ENCODE results near the gene CCDC107.

The CCDC107 gene

DNA sequence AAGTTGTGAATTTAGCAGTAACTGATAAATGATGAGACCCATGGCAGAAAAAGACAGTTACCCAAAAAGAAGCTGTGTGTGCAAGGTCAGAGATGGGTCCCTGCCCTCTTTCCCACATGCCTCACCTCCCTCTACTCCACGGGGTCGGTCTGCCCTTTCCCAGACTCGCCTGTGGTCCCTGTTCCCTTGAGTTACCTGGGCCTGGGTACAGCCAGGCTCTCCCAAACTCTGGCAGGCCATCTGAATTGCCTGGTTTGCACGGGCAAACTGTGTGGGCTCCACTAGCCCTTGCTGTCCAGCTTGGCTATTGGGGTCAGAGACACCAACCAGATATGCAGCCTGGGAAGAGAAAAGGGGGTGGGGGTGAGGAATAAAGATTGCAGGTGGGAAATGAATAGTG is 50.1 kb downstream of the CCDC107 start:
- no peak for DNase-seq

GRCh38 chr9:35710818-35711500 is 52.9 kb downstream of the CCDC107 start:
- no peak for DNase-seq
